ENCODE measurements around the gene CASKIN1. TPM values are rescaled to one million over a fixed set of nuclear protein-coding genes. Genes with fewer than 3 reads are reported as not detected.

The CASKIN1 gene
- total and polyA plus RNA-seq, 10 of the 15 experiments (the other 5 are each of a cell fraction or from before 2014, with no cell fraction given) = 0.03 to 0.33 (median 0.11) TPM; not detected in 5

GRCh38 chr16:2190659-2191445, 5.6 kb downstream of the CASKIN1 start:
- no peak for TF ChIP-seq CREM (IDR thresholded peaks at IDR 0.05; ENCODE audit: low read depth)
- no peak for TF ChIP-seq EED (IDR thresholded peaks at IDR 0.05; ENCODE audit: low read depth)
- TF ChIP-seq LARP7 (IDR thresholded peaks at IDR 0.05) = no peak
- TF ChIP-seq RCOR1 (conservative IDR thresholded peaks at IDR 0.05; ENCODE audit: low read depth, low read length) = no peak
- TF ChIP-seq ZBTB33 (IDR thresholded peaks at IDR 0.05) = no peak
- no peak for TF ChIP-seq NFIC (IDR thresholded peaks at IDR 0.05; ENCODE audit: low read depth, low read length)
- no peak for TF ChIP-seq SIX5 (IDR thresholded peaks at IDR 0.05; ENCODE audit: low read depth, low read length, severe bottlenecking)
- Histone ChIP-seq H3K4me3 (no peak overlapping the region), H4K20me1 (ENCODE audit: control insufficient read depth, insufficient read depth) (no peaks in the 10 kb centered on the region), H3K4me1 (ENCODE audit: control insufficient read depth, insufficient read depth, low read length) (no peaks in the 10 kb centered on the region; the same call in 1 of the 2 replicates), H3K27me3 (replicated peaks in 1 of 2; ENCODE audit: control insufficient read depth in 2 of 2, insufficient read depth in 2 of 2, low read length in 1 of 2) (peaks cover 7 to 8% of the 10 kb centered on the region in 2 experiments), H3K9ac (ENCODE audit: control insufficient read depth, insufficient read depth, low read length) (no peak overlapping the region), H3K4me2 (ENCODE audit: control insufficient read depth, insufficient read depth) (no peak overlapping the region), H3K27ac (ENCODE audit: control insufficient read depth, insufficient read depth) (no peak overlapping the region), H3K79me2 (ENCODE audit: control insufficient read depth, insufficient read depth, low read length) (no peaks in the 10 kb centered on the region), H2AFZ (ENCODE audit: control insufficient read depth, low read depth, low read length) (no peak overlapping the region), H3K36me3 (ENCODE audit: control insufficient read depth in 2 of 2, insufficient read depth in 2 of 2, low read length in 1 of 2) (no peaks in the 10 kb centered on the region), H3K9me3 (replicated peaks; ENCODE audit: control insufficient read depth, insufficient read depth, low read length) (no peaks in the 10 kb centered on the region)
- POLR2A ChIA-PET = no interaction called here
- no peak for FAIRE-seq
- 31% methylated on average over 22 of the region's 25 CpGs for WGBS (ENCODE audit: insufficient coverage, insufficient replicate concordance, low lambda C conversion rate, missing lambda C conversion rate)
- in situ Hi-C loops (cut with MboI) (no loop called here), intact Hi-C loops (cut with micrococcal nuclease; ENCODE audit: unreplicated experiment) (no loop called here)
- RAD21 ChIA-PET (ENCODE audit: unreplicated experiment) = no interaction called here
- CTCF ChIA-PET = no interaction called here
- SMC1A ChIA-PET (ENCODE audit: uncharacterized antibody, unreplicated experiment) = no interaction called here
- no peak for DNase-seq (ENCODE audit: low read depth, low spot score)
- no peak for ATAC-seq
- no TSS peak for BruUV-seq (replicated peaks)
